IMR-90 (cell line): ENCODE data around the gene RNASE1. TPM values are rescaled to one million over a fixed set of nuclear protein-coding genes. Genes with fewer than 3 reads are reported as not detected.

ENCODE experiments used
- ATAC-seq: fragments of 200-7000 bp; cut with Tn5 transposase; 2 replicates; pipeline ENCODE4 v1.9.1; 2020; ENCODE audit warnings: low read depth, mild to moderate bottlenecking, moderate library complexity
- BruUV-seq: library from RNA; stranded (reverse); fragments of 400-500 nt; replicated peaks from 2 replicates; lab custom pipeline; 2021; lab: Mats Ljungman, UMichigan
- CTCF ChIA-PET: fragments of 300-600 bp; formaldehyde crosslinking; extraction: SDS; loops from one replicate; lab custom pipeline; 2021; ENCODE audit warnings: antibody characterized with exemption; lab: Yijun Ruan, JAX
- POLR2A ChIA-PET: fragments of 300-600 bp; sonication (Branson Sonifier 250); formaldehyde crosslinking; loops from one replicate; lab custom pipeline; 2022; ENCODE audit warnings: antibody characterized with exemption; ENCODE audit not compliant: unreplicated experiment; lab: Charles Lee
- DNase-seq: peaks from one replicate; pipeline ENCODE4 v3.0.0; 2013
- H2AFZ ChIP-seq: replicated peaks from 2 replicates; pipeline ENCODE3; 2013; ENCODE audit warnings: low read length, mild to moderate bottlenecking; ENCODE audit not compliant: poor library complexity
- H2AK5ac ChIP-seq: 2 replicates; pipeline ENCODE4 v1.6.1; 2013; ENCODE audit warnings: low read depth, low read length, inconsistent platforms
- H2AK9ac ChIP-seq: replicated peaks from 2 replicates; pipeline ENCODE3; 2013; ENCODE audit warnings: mild to moderate bottlenecking, low read depth, low read length, moderate library complexity; ENCODE audit not compliant: poor library complexity
- H2BK120ac ChIP-seq: 2 replicates; pipeline ENCODE4 v1.6.1; 2013; ENCODE audit warnings: low read depth, low read length, inconsistent platforms
- H2BK15ac ChIP-seq: 3 replicates; pipeline ENCODE4 v1.6.1; 2013; ENCODE audit warnings: low read depth, low read length, inconsistent platforms
- H2BK20ac ChIP-seq: 2 replicates; pipeline ENCODE4 v1.6.1; 2013; ENCODE audit warnings: low read depth, mild to moderate bottlenecking, inconsistent platforms, low read length, moderate library complexity
- H2BK5ac ChIP-seq: 2 replicates; pipeline ENCODE4 v1.6.1; 2013; ENCODE audit warnings: mild to moderate bottlenecking, low read depth, low read length, inconsistent platforms; ENCODE audit not compliant: poor library complexity, severe bottlenecking
- H3K14ac ChIP-seq: replicated peaks from 2 replicates; pipeline ENCODE4 v1.6.1; 2013; ENCODE audit warnings: low read depth, low read length, inconsistent platforms
- H3K18ac ChIP-seq: 2 replicates; pipeline ENCODE4 v1.6.1; 2013; ENCODE audit warnings: low read depth, low read length, control low read depth
- H3K23ac ChIP-seq: 2 replicates; pipeline ENCODE4 v1.6.1; 2013; ENCODE audit warnings: low read depth, low read length, inconsistent platforms
- H3K27ac ChIP-seq: 2 replicates; pipeline ENCODE4 v1.5.1; 2013; ENCODE audit warnings: mild to moderate bottlenecking, control low read depth, low read length; ENCODE audit not compliant: insufficient read depth
- H3K27me3 ChIP-seq: 2 replicates; pipeline ENCODE4 v1.6.1; 2013; ENCODE audit warnings: low read length; ENCODE audit not compliant: control insufficient read depth, insufficient read depth
- H3K36me3 ChIP-seq: 2 replicates; pipeline ENCODE4 v1.6.1; 2013; ENCODE audit warnings: low read length, mixed read lengths; ENCODE audit not compliant: control insufficient read depth, insufficient read depth
- H3K4ac ChIP-seq: 2 replicates; pipeline ENCODE4 v1.6.1; 2013; ENCODE audit warnings: low read depth, low read length, inconsistent platforms
- H3K4me1 ChIP-seq: 2 replicates; pipeline ENCODE4 v1.6.1; 2013; ENCODE audit warnings: low read length, mixed read lengths; ENCODE audit not compliant: control insufficient read depth, insufficient read depth
- H3K4me2 ChIP-seq: 2 replicates; pipeline ENCODE4 v1.6.1; 2013; ENCODE audit warnings: low read depth, mild to moderate bottlenecking, control low read depth, low read length, moderate library complexity
- H3K4me3 ChIP-seq: 2 replicates; pipeline ENCODE4 v1.5.1; 2013; ENCODE audit warnings: low read depth, mild to moderate bottlenecking, control low read depth, low read length, moderate library complexity; ENCODE audit not compliant: insufficient read depth
- H3K56ac ChIP-seq: 2 replicates; pipeline ENCODE4 v1.6.1; 2013; ENCODE audit warnings: low read length, inconsistent platforms; ENCODE audit not compliant: insufficient read depth; ENCODE audit errors: extremely low read depth
- H3K79me1 ChIP-seq, 2 experiments: 2 replicates each; pipeline ENCODE4 v1.6.1; 2013; ENCODE audit warnings: low read length in 2 of 2, inconsistent platforms in 1 of 2, low read depth in 1 of 2
- H3K9ac ChIP-seq: 2 replicates; pipeline ENCODE4 v1.6.1; 2013; ENCODE audit warnings: low read depth, low read length, control low read depth
- H3K9me1 ChIP-seq: 2 replicates; pipeline ENCODE4 v1.6.1; 2013; ENCODE audit warnings: low read length, inconsistent platforms; ENCODE audit not compliant: insufficient read depth
- H3K9me3 ChIP-seq: 2 replicates; pipeline ENCODE4 v1.6.1; 2013; ENCODE audit warnings: low read length; ENCODE audit not compliant: control insufficient read depth, insufficient read depth
- H4K20me1 ChIP-seq: 2 replicates; pipeline ENCODE4 v1.6.1; 2013; ENCODE audit warnings: low read length, inconsistent platforms; ENCODE audit not compliant: insufficient read depth
- H4K5ac ChIP-seq: 2 replicates; pipeline ENCODE4 v1.6.1; 2013; ENCODE audit warnings: mild to moderate bottlenecking, low read depth, low read length, control low read depth
- H4K8ac ChIP-seq, 2 experiments: 2 replicates each; pipeline ENCODE4 v1.6.1; 2013; ENCODE audit warnings: low read depth in 2 of 2, low read length in 2 of 2, control low read depth in 1 of 2, inconsistent platforms in 1 of 2
- H4K91ac ChIP-seq: 2 replicates; pipeline ENCODE4 v1.6.1; 2013; ENCODE audit warnings: low read depth, low read length, inconsistent platforms; ENCODE audit not compliant: insufficient read depth
- CTCF ChIP-seq: conservative IDR thresholded peaks from 2 replicates; pipeline ENCODE4 v1.5.1; 2012; ENCODE audit warnings: mild to moderate bottlenecking, low read depth, low read length, improper control_type of control experiment
- RFX5 ChIP-seq: IDR thresholded peaks from 2 replicates; pipeline ENCODE4 v1.8.0; 2012; ENCODE audit warnings: low read depth, mild to moderate bottlenecking, low read length, moderate library complexity
- WGBS, 2 experiments: methylation state at CpG; one replicate each; pipeline versions ENCODE4 v1.1.5 to v1.1.7; 2013; ENCODE audit warnings: missing lambda C conversion rate in 2 of 2; ENCODE audit not compliant: insufficient read length in 1 of 2; ENCODE audit errors: extremely low coverage in 2 of 2; 5-methylcytosine and 5-hydroxymethylcytosine counted together
- dilution Hi-C: fragments of 300-500 bp; cut with HindIII; formaldehyde crosslinking; loops from one replicate; pipeline ENCODE4 v1.14.3; 2018; ENCODE audit warnings: low sequenced_read_pairs; ENCODE audit not compliant: unreplicated experiment
- in situ Hi-C: fragments of 300-500 bp; cut with MboI; formaldehyde crosslinking; loops from 3 replicates; pipeline ENCODE4 v1.14.3; 2019; ENCODE audit warnings: low sequenced_read_pairs, inconsistent platforms, mixed read lengths
- intact Hi-C: fragments of 100-400 bp; cut with micrococcal nuclease; formaldehyde crosslinking; loops from 2 replicates; pipeline ENCODE4 v1.10.0; 2022
- polyA plus RNA-seq, 3 experiments: library from polyadenylated mRNA; depleted of rRNA; stranded (reverse); fragments of >200 nt; gene quantifications; 2 replicates each; pipeline ENCODE4 v1.2.3, GENCODE V29; 2012; ENCODE audit warnings: low replicate concordance in 1 of 3
- total RNA-seq: library from RNA; depleted of rRNA; stranded (reverse); fragments of >200 nt; gene quantifications from 2 replicates; pipeline ENCODE4 v1.2.3, GENCODE V29; 2012

RNASE1 gene
- total and polyA plus RNA-seq, 2 of the 4 experiments (the other 2 are of a cell fraction): not detected

- BruUV-seq: no TSS peak
- Histone ChIP-seq H2AK9ac (no peak overlapping the region), H3K4me3 (no peak overlapping the region), H3K27ac (no peak overlapping the region), H2AFZ (no peak overlapping the region), H4K8ac (no peak overlapping the region), H2BK15ac (no peak overlapping the region), H3K36me3 (no peaks in the 10 kb centered on the region), H3K14ac (no peak overlapping the region), H2BK5ac (no peak overlapping the region), H3K4me1 (no peaks in the 10 kb centered on the region), H4K5ac (no peak overlapping the region), H4K91ac (no peak overlapping the region), H3K4me2 (no peak overlapping the region), H3K56ac (no peak overlapping the region), H3K9ac (no peak overlapping the region), H3K9me3 (no peaks in the 10 kb centered on the region), H2AK5ac (no peak overlapping the region), H3K79me1 (no peaks in the 10 kb centered on the region), H3K9me1 (no peaks in the 10 kb centered on the region), H3K23ac (no peak overlapping the region), H4K20me1 (no peaks in the 10 kb centered on the region), H3K27me3 (no peaks in the 10 kb centered on the region), H3K4ac (no peak overlapping the region), H3K18ac (no peak overlapping the region), H2BK20ac (no peak overlapping the region), H2BK120ac (no peak overlapping the region)
- WGBS, 2 experiments: 20% methylated on average over 1 of the region's 3 CpGs; no CpG with 5 or more reads in 1 of the 2 experiments
- no peak for ATAC-seq
- POLR2A ChIA-PET: no interaction called here
- CTCF ChIA-PET: no interaction called here
- TF ChIP-seq CTCF (no peak), RFX5 (no peak)
- dilution Hi-C loops: no loop called here
- DNase-seq: no peak
- intact Hi-C loops: no loop called here
- in situ Hi-C loops: no loop called here
Measured at GRCh38 chr14:20769421-20769820, 33.2 kb downstream of the RNASE1 start.
